ENCODE results near the gene SHANK1. TPM values are rescaled to one million over a fixed set of nuclear protein-coding genes. Genes with fewer than 3 reads are reported as not detected.
"Not testable (repeated sequence)": the region's sequence is repeated elsewhere in the genome, so short reads cannot be mapped to it uniquely, and the experiment has no call there.

SHANK1 gene
- total RNA-seq (2014; rRNA removed; shearing (Covaris generic)) = 14.0 and 16.4 TPM in 2 replicates

DNA sequence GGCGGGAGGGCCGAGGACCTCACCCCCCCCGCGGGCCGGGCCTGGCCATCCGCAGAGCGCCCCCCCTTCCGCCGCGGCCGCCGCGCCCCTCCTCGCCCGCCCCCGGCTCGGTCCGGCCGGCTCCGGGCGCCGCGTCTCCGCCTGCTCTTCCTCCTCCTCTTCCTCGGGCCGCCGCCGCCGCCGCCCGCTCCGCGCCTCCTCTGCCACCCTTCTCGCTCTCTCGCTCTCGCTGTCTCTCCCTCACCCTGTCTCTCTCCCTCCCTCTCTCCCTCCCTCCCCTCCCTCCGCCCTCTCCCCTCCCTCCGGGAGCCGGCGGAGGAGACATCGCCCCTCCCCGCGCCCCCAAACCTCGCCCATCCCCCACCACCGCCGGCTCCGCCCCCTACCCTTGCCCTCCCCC, at the start of gene SHANK1:
TSS of gene SHANK1 (minus strand) at position 237 of the 400 bp plus-strand sequence. CDS start 2,883 bp downstream, outside the sequence.
- in situ Hi-C loops (cut with HindIII; ENCODE audit: low sequenced_read_pairs) = no loop called here

DNA sequence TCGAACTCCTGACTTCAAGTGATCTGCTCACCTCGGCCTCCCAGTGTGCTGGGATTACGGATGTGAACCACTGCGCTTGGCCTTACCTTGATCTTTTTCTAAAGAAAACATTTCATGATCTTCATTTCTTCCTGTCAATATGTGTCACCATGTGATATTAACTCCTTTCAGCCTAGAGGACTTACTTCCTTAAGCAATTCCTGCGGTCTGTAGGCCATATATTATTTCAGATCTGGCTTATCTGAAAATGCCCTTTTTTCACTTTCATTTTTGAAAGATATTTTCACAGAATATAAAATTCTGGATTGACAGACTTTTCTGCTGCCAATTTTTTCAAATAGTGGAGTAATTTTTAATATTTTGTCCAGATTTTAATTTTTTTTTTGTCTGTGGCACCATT, 48.7 kb upstream of the SHANK1 start:
- in situ Hi-C loops (cut with HindIII; ENCODE audit: low sequenced_read_pairs) = no loop called here

More for the DNA sequence above, at the start of gene SHANK1:
- peak; percentile 12 for DNase-seq (ENCODE audit: low spot score)

DNA sequence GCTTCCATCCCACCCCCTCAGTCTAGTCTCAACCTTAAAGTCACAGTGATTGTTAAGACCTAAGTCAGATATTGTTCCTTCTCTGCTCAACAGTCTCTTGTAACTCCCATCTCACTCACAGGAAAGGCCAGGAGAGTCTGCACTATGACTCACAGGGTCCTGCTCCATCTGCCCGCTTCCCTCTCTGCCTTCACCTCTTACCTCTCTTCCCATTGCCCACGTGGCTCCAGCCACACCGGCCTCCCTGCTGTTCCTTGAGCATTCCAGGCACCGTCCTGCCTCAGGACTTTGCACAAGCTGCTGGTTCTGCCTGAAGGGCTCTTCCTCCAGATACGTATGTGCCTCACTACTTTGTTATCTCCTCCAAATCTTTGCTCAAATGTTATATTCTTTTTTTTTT, 47.7 kb upstream of the SHANK1 start:
- DNase-seq (ENCODE audit: low spot score); in situ Hi-C loops (cut with HindIII; ENCODE audit: low sequenced_read_pairs): not testable (repeated sequence)

More for the DNA sequence above, 48.7 kb upstream of the SHANK1 start:
- DNase-seq (ENCODE audit: low spot score) = no peak

DNA sequence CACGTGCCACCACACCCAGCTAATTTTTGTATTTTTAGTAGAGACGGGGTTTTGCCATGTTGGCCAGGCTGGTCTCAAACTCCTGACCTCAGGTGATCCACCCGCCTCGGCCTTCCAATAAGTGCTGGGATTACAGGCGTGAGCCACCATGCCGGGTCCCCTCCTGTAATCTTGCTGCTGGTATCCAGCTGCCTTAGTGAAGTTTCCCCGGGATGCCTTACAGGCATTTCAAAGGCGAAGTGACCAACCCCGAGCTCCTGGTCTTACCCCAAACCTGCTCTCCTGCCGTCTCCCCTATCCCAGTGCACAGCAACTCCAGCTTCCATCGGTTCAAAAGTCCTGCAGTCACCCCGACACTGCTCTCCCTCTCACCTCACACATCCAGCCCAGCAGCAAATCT, 47.1 kb upstream of the SHANK1 start:
- DNase-seq (ENCODE audit: low spot score); in situ Hi-C loops (cut with HindIII; ENCODE audit: low sequenced_read_pairs): not testable (repeated sequence)

DNA sequence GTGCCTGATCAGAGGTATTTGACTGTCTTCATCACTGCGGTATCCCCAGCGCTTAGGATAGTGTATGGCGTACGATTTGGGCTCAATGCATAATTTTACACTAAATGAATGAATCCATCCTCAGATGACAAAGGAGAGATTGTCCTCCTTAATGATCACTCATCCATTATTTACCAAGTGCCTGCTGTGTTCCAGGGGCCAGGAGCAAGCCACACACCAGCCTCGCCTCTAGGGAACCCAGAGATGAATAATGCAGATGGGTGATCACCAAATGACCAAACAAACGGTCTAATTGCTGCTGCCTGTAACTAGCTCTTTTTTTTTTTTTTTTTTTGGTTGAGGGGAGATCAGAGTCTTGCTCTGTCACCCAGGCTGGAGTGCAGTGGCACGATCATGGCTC, 44.8 kb upstream of the SHANK1 start:
- in situ Hi-C loops (cut with HindIII; ENCODE audit: low sequenced_read_pairs) = no loop called here
- DNase-seq (ENCODE audit: low spot score) = no peak

DNA sequence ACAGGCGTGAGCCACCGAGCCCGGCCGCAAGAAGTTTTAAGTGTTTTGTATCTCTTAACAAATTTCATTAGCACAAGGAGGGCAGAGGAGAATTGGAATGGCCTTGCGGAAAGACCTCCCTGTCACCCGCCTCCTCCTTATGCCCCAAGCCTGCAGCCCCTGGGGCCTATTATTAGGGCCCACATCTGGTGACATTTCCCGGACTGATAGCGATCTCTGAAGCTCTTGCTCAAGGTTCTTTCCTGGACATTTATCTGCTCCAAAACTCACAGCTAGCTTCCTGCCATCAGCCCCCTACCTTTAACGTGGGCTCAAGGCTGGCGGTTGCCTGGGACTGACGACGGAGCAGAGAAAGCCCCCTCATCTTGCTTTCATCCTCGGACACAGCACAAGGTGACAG, 43.9 kb upstream of the SHANK1 start:
- in situ Hi-C loops (cut with HindIII; ENCODE audit: low sequenced_read_pairs); DNase-seq (ENCODE audit: low spot score): not testable (repeated sequence)

DNA sequence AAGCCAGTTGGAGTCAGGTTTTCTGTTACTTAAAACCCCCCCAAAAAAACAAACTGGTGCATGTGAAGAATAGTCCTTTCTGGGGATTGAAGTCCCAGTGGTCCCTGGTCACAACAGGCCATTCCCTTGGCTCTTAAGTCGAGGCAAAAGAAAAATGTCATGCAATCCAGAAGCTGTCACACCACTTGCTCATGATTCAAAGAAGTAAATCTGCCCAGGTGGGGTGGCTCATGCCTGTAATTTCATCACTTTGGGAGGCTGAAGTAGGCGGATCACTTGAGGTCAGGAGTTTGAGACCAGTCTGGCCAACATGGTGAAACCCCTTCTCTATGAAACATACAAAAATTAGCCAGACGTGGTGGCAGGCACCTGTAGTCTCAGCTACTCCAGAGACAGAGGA, 41.9 kb upstream of the SHANK1 start:
- in situ Hi-C loops (cut with HindIII; ENCODE audit: low sequenced_read_pairs); DNase-seq (ENCODE audit: low spot score): not testable (repeated sequence)

DNA sequence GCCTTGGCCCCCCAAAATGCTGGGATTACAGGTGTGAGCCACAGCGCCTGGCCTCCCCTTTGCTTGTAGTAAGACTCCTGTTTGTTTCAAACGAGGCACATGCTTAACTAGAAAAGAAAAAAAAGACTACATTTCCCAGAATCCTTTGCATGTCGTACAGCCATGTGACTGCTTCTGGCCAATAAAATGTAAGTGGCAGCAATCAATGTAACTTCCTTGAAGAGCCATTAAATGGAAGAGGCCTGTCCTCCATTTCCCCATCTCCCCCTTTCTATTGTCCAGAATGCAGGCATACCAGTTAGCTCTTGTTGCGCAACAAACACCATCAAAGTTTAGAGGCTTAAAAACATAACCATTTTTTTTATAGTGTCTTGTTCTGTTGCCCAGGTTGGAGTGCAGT, 40.3 kb upstream of the SHANK1 start:
- in situ Hi-C loops (cut with HindIII; ENCODE audit: low sequenced_read_pairs) = no loop called here
- DNase-seq (ENCODE audit: low spot score) = peak; percentile 28

DNA sequence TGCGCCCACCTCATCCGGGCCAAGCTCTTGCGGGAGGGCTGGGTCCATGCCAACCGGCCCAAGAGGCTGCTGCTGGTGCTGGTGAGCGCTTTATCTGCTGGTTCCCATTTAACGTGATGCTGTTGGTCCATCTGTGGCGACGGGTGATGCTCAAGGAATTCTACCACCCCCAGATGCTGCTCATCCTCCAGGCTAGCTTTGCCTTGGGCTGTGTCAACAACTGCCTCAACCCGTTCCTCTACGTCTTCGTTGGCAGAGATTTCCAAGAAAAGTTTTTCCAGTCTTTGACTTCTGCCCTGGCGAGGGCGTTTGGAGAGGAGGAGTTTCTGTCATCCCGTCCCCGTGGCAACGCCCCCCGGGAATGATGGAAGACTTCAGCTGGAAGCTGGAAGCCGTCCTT, 39.5 kb upstream of the SHANK1 start:
- DNase-seq (ENCODE audit: low spot score); in situ Hi-C loops (cut with HindIII; ENCODE audit: low sequenced_read_pairs): not testable (repeated sequence)

DNA sequence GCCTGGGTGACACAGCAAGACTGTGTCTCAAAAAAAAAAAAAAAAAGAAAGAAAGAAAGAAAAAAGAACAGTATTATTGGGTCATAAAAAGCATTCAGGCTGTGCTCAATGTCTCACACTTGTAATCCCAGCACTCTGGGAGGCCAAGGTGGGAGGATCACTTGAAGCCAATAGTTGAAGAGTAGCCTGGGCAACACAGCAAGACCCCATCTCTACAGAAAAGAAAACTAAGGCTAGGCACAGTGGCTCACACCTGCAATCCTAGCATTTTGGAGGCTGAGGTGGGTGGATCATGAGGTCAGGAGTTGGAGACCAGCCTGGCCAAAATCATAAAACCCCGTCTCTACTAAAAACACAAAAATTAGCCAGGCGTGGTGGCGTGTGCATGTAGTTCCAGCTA, 38.0 kb upstream of the SHANK1 start:
- DNase-seq (ENCODE audit: low spot score); in situ Hi-C loops (cut with HindIII; ENCODE audit: low sequenced_read_pairs): not testable (repeated sequence)

DNA sequence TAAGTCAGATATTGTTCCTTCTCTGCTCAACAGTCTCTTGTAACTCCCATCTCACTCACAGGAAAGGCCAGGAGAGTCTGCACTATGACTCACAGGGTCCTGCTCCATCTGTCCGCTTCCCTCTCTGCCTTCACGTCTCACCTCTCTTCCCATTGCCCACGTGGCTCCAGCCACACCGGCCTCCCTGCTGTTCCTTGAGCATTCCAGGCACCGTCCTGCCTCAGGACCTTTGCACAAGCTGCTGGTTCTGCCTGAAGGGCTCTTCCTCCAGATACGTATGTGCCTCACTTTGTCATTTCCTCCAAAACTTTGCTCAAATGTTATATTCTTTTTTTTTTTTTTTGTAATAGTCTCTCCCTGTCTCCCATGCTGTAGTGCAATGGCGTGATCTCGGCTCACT, 36.6 kb upstream of the SHANK1 start:
- DNase-seq (ENCODE audit: low spot score); in situ Hi-C loops (cut with HindIII; ENCODE audit: low sequenced_read_pairs): not testable (repeated sequence)

DNA sequence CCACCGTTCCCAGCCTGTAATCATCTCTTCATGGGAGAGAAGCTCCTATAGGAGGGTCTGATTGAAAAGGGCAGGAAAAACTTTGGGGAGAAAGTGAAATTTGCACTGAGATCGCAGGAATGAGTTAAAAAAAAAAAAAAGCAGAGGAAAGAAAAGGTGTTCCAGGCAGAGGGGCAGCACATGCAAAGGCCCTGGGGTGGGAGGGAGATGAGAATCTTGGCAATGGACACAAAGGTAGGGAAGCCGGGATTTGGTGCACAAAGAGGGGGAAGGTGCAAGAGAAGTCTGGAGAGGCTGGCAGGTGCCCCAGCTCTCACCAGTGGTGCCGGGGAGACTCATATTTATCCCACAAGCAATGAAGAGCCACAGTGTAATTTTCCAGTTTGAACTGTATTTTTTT, 34.3 kb upstream of the SHANK1 start:
- in situ Hi-C loops (cut with HindIII; ENCODE audit: low sequenced_read_pairs) = no loop called here
- DNase-seq (ENCODE audit: low spot score) = no peak

DNA sequence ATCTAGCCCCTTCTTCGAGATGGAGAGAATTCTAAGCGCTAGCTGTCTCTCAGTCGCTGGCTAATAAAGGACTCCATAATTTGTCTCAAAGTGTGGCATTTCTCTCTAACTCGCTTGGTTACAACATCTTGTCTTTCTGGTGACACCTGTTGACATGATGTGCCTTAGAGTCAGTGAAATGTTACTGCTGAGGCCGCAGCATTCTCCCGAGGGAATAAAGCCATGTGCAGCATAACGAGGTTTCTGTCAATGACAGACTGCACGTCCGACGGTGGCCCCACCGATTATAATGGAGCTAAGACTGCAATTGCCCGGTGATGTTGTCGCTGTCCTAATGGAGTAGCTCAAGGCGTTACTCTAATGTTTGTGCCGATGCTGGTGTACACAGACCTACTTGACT, 30.4 kb upstream of the SHANK1 start:
- no peak for DNase-seq (ENCODE audit: low spot score)
- in situ Hi-C loops (cut with HindIII; ENCODE audit: low sequenced_read_pairs) = no loop called here

DNA sequence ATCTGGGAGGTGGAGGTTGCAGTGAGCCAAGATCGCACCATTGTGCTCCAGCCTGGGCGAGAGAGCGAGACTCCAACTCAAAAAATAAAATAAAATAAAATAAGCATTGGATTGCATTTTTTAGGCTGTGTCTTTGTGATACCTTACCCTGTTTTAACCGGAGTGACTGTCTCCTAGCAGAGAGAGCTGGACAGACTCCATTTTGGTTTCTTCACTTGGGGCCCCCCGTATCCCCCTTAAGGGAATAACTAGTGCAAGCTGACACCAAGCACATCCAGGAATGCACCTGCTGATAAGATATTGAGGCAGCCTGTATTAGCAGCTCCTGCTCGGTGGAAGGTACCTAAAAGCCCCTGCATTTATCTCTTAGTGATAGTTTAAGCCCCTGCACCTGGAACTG, 29.9 kb upstream of the SHANK1 start:
- DNase-seq (ENCODE audit: low spot score) = no peak
- in situ Hi-C loops (cut with HindIII; ENCODE audit: low sequenced_read_pairs) = no loop called here

DNA sequence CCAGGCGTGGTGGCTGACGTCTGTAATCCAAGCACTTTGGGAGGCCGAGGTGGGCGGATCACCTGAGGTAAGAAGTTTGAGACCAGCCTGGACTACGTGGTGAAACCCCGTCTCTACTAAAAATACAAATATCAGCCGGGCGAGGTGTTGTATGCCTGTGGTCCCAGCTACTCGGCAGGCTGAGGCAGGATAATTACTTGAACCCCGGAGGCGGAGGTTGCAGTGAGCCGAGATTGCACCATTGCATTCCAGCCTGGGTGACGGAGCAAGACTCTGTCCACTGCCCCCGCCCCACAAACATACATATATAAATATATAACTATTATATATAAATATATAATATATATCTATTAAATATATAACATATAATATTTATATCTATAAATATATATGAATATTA, 27.5 kb upstream of the SHANK1 start:
- DNase-seq (ENCODE audit: low spot score); in situ Hi-C loops (cut with HindIII; ENCODE audit: low sequenced_read_pairs): not testable (repeated sequence)

DNA sequence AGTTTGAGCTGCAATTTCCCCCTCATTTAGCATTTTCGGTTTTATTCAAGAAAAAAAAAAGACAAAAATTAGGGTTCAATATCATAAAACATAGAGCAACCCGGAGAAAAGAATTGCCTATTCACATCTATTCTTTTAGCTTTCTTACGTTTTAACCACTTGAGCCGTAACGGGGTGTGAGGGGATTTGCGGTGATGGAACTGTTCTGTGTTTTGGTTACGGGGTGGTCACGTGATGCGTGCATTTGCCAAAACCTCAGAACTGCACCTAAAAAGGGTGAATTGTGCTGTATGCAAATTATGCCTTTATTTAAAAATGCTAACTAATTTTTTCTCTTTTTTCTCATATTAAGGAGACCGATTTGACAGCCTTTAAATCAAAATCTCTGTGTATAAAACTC, 25.6 kb upstream of the SHANK1 start:
- DNase-seq (ENCODE audit: low spot score) = no peak
- in situ Hi-C loops (cut with HindIII; ENCODE audit: low sequenced_read_pairs) = no loop called here

DNA sequence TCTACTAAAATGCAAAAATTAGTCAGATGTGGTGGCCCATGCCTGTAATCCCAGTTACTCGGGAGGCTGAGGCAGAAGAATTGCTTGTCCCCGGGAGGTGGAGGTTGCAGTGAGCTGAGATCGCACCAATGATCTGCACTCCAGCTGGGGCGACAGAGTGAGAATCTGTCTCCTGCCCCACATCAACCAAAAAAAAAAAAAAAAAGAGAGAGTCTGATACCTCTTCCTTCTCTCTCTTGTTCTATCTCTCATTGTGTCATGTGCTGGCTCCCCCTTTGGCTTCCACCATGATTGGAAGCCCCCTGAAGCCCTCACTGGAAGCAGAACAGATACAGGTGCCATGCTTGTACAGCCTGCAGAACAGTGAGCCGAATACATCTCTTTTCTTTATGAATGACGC, 23.9 kb upstream of the SHANK1 start:
- in situ Hi-C loops (cut with HindIII; ENCODE audit: low sequenced_read_pairs) = no loop called here
- no peak for DNase-seq (ENCODE audit: low spot score)

DNA sequence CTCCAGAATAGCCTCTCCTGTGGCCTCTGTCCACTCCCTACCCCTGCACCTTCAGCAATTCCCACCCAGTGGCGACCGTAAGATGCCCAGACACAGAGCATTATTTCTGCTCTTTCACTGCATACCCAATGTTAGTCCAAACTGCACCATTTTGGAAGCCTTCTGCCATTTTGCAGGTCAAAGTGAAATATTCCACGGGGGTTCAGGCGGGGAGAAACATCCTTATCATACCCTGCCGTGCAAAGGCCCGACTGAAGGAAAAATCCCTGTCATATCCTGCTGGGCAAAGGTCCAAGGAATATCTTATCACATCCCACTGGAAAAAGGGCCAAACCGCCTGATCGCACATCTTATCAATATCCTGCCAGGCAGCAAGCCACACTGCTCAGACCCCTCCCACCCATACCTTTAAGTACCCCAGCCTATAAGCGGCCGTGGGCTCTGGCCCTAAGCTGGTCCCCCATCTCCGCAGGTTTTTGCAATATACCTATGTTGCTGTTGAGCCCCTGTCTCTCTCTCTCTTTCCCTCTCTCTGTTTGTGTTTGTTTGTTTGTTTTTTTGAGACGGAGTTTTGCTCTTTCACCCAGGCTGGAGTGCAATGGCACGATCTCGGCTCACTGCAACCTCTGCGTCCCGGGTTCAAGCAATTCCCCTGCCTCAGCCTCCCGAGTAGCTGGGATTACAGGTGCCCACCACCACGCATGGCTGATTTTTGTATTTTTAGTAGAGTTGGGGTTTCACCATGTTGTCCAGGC, 21.8 kb upstream of the SHANK1 start:
- no peak for DNase-seq (ENCODE audit: low spot score)
- in situ Hi-C loops (cut with HindIII; ENCODE audit: low sequenced_read_pairs) = no loop called here

DNA sequence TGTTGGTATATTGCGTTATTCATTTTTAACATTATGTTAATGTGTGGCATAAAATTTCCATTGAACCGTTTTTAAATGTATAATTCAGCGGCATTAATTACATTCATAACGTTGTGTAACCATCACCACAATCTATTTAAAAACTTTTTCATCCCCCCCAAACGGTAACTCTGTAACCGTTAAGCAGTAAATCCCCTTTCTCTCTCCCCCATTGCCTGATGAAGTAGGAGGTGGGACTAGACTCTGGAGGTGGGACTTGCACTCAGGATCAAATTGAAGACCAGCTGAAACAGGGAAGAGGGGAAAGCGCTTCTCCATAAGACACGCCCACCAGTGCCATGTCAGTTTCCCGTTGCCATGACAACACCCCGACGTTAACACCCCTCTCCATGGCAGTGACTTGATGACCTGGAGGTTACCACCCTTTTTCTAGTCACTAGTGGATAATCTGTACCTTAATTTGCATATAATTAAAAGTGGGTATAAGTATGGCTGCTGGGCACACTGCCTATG, 20.4 kb upstream of the SHANK1 start:
- in situ Hi-C loops (cut with HindIII; ENCODE audit: low sequenced_read_pairs) = no loop called here
- no peak for DNase-seq (ENCODE audit: low spot score)

DNA sequence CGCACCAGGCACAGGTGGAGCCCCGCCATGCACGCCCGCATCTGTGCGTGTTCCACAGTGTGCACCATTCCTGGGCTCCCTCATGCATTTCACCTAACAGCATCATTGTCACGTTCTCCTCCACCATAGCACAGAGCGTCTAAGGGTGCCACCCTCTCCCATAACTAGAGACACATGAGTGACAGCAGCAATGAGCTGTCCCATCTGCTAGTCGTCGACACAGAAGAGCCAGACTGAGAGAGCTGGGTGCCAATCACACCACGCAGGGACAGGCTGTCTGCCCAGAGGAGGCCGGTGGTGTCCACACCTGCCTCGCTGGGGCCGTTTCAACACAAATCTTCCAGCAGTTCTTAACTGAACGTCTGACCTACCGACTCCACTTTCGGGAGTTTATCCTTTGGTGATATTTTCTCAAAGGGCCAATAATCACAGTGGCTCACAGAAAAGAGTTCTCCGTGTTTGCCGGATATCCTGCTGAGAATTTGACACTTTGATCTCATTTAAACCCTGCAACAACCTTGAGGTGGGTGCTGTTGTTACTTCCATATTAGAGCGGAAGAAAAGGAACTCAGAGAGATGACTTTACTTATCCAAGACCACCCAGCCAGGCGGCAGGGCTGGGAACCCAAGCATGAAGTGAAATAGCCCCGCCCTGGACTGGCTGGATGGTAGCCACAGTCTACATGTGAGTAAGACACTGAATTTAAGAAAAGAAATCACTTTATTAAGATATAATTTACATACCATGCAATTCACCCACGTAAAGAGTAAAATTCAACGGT, 19.7 kb upstream of the SHANK1 start:
- DNase-seq (ENCODE audit: low spot score) = no peak
- in situ Hi-C loops (cut with HindIII; ENCODE audit: low sequenced_read_pairs) = no loop called here
